ENCODE data around the gene BTLA.
"Not testable (repeated sequence)": the region's sequence is repeated elsewhere in the genome, so short reads cannot be mapped to it uniquely, and the experiment has no call there.

Gene BTLA, protein sequence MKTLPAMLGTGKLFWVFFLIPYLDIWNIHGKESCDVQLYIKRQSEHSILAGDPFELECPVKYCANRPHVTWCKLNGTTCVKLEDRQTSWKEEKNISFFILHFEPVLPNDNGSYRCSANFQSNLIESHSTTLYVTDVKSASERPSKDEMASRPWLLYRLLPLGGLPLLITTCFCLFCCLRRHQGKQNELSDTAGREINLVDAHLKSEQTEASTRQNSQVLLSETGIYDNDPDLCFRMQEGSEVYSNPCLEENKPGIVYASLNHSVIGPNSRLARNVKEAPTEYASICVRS

DNA sequence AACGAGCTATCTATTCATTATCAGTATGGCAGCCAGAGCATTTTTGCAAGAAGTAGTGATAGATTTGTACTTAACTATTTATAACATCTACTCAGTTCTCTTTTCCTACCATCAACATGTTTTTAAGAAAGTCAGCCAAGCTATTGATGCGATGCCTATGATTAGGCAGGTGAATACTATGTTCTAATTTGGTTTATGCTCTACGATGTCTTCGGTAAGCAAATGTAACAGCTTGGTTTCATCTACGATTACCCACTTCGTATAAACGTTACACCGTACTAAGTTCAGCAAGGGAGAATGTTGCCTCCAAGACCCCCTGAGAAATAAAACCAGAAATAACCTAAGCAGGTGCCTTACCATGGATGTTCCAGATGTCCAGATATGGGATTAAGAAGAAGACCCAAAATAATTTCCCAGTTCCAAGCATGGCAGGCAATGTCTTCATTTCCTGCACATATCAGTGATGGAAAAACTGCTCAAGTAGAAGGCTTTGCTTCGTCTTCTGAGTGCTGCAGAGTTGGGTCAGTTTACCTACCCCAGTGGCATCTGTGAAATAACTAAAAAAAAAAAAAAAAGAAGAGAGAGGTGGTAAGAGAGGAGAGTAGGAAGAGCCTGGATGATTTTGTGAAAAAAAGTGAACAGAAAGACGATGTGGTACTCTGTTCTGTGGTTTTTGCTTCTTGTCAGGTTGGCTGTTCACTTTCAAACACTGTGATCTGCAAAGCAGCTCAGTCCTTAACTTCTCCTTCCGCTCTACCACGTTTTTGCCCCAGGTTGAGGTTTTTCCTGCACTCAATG, at the start of gene BTLA:
Gene BTLA (minus strand): TSS at position 559 of the 798 bp plus-strand sequence. CDS start 114 bp downstream, at position 445.
- no peak for FAIRE-seq

DNA sequence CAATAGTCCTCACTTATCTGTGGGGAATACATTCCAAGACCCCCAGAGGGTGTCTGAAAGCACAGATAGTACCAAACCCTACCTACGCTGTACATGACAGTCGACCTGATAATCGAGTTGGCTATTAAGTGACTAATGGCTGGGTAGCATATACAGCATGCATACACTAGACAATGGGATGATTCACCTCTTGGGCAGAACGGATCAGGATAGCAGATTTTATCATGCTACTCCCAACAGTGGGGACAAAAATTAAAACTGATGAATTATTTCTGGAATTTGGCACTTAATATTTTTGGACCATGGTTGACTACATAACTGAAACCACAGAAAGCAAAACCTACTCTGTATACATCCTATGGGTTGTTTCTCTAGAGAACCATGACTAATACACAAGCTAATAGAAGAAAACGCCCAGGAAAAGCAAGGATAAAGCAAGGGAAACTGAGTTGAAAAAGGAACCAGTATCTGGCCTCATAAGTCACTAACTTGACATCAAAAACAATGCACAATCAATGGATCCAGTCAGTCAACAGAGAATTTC, 47.0 kb upstream of the BTLA start:
- FAIRE-seq, result no peak

DNA sequence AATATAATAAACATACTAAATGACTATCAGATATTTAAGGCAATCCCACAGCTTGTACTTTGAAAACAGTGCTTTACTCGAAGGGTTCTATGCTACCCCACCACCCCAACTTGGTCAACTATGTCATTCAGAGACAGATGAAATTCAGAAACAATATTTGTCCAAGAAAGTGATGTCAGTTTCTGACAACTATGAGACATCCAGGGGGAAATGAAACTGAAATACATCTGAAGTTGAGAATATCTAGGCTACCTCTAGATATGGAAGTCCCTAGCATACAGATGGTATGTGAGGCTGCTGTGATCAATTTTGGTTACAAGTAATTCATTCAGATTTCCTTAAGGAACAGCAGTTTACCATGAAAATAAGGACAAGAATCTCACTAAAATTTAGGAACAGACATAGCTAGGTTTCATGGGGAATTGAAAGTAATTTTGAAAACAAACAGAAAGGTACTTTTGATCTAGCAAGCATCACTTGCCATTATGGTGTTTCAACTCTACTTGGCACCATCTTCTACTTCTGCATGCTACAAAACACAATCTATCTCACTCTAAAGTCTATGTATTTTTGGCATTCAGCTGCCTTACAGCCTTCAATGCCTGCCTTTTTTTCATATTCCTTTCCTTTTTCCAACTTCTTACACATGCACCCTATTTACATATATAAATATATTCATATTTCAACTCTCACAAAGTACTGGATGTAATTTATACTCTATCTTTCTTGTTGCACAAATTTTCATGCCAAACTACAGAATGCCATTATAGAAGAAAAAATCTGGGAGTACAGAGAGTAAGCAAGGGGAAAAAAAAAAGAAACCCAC, 40.8 kb upstream of the BTLA start:
- FAIRE-seq, result no peak

DNA sequence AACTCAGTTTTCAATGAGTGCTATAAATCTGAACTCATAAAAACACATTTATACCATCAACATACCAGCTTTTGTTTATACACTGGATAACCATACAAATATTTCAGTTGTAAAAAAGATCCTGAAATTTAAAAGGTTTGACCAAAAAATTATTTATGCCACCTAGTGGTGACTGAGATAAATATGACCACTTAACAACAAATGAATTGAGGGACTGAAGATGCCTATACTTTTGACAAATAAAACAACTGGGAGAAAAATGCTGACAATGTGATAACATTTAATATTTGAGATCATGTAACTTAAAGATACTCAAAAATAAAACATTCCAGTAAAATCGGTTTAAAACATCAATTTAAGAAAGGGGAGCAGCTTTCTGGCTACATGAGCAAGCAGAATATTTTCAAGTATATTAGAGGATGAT, 32.1 kb upstream of the BTLA start:
- peak; percentile 72 for FAIRE-seq

DNA sequence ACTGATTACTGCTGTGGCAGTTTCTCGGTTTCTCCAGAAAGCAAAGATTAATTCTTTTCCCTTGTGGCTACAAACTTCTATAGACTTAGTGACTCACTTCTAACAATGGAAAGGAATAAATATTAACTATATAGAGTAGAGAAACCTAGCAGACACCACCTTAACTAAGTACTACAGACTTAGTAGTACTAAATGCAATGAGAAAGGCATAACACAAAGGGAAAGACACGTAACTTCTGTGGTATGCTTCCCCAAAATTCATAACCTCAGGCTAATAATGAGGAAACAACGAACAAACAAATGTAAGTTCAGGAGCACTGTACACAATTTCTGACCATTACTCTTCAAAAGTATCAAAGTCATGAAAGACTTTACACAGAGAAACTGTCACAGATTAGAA, 31.3 kb upstream of the BTLA start:
- no peak for FAIRE-seq

DNA sequence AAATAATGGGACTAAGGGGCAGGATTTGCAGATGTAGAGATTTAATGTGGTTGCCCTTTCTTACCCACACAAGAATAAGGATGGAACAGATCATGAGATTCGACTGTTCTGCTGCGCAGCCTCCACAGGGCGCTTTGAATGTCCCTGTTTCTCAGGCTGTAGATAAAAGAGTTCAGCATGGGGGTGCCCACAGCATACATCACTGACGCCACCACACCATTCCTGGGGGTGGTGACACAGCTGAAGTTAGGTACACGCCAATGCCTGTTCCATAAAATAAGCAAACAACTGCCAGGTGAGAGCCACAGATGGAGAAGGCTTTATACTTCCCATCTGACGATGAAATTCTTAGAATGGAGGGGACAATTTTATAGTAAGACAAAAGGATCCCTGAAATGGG, 24.9 kb upstream of the BTLA start:
- not testable (repeated sequence) for FAIRE-seq

DNA sequence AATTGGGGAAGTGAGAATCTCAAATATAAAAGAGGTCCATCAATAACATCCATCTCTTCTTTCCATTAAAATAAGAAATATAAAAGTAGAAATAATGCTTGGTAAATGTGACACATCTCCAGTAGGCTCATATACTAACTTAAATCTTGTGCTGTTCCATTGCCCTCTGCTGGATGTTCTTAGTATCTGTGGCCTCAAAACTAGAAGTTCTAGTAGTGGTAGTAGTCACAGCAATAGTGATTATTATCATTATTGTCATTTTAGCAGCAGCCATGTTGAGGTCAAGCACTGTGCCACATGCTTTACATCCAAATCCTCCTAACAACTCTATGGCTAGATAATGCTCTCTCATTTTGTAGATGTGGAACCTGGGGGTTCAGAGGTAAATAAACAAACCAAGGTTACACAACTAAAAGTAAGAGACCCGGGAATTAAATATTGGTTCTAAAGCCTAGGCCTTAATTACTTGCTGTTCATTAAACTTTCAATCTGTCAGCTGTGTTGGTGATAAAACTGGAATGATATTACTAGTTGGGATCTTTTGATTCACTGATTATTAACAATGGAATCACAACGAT, 20.2 kb upstream of the BTLA start:
- peak; percentile 62 for FAIRE-seq

DNA sequence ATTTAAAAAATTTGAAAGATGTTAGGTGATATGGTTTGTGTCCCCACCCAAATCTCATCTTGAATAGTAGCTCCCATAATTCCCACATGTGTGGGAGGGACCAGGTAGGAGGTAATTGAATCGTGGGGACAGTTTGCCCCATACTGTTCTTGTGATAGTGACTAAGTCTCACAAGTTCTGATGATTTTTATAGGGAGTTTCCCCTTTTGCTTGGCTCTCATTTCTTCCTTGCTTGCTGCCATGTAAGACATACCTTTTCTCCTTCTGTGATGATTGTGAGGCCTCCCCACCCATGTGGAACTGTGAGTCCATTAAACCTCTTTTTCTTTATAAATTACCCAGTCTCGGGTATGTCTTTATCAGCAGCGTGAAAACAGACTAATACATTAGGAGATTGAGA, 19.7 kb upstream of the BTLA start:
- FAIRE-seq, result not testable (repeated sequence)

DNA sequence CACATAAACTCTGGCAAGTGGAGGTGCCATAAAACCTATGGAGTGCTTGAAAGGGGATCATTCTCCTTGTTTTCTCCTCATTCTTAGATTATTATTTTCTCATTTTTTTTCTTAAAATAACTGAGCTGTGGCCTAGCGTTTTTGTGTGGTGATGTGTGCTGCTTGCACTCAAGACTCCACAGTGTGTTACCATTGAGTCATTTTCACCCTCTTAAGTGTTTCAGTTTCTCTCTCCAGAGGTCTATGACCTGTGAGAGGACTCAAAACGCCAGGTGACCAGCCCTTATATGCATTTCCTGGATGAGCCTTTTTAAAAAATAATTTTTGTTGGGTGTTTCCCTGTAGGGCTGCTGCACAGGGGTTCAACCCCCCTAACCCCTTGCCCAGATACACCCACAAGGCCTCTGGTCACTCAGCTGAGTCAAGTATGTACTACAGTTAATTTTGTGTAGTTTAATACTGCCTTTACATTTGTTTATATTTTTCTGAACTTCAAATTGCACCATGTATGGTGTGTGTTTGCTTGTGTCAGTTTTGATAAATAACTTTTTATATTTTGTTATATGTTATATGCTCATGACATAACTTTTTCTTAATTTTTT, 15.4 kb upstream of the BTLA start:
- no peak for FAIRE-seq

DNA sequence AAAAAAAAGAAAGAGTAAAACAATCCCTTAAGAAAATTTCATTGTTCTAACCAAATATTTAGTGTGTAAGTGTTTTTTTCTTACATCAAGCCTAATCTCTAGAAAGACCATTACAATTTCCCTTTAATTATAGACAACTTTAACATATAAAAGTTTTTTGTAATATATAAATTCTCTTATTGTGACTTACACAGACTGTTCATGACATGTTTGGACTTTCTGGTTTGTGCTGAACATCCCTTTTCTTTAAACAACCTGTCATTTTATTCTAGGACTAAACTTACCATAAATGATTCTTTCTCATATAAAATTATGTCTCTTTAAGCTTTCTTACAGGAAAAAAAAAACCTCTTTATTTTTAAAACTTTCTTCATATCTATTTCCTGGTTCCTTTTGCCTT, 13.0 kb upstream of the BTLA start:
- peak; percentile 52 for FAIRE-seq

DNA sequence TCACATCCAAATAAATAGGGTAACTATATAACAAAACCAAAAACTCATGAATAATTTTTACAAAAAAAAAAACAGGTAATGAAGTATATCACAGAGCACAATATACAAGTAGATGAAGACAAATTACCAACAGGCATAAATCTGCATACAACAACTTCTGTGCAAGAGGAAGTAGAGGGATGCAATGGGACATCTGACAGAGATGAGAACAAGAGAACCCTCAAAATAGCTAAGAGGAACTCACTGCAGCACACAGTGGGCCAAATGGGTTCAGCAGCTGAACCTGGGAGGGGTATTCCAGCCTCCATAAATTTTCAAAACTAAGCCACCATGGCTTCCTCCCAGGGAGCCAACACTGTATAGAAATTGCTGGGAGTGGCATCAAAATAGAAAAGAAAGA, 9.6 kb upstream of the BTLA start:
- no peak for FAIRE-seq

DNA sequence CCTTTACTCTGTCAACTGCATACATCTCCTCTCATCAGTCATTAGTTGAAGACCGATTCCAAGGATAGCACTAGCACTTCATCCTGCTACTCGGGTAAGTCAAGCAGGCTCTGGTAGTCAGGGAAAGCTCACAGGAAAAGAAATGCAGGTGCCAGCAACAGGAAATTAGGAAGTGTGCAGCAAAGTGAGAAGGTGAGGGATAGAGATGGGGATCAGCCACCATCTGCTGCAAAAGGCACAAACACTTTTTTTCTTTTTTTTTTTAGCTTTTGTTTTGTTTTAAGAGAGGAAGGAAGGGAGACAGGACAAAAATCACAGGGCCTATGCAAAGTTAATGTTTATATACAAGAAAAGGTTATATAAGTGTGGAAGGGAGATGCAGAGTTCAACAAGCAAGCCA, 9.0 kb upstream of the BTLA start:
- no peak for FAIRE-seq

DNA sequence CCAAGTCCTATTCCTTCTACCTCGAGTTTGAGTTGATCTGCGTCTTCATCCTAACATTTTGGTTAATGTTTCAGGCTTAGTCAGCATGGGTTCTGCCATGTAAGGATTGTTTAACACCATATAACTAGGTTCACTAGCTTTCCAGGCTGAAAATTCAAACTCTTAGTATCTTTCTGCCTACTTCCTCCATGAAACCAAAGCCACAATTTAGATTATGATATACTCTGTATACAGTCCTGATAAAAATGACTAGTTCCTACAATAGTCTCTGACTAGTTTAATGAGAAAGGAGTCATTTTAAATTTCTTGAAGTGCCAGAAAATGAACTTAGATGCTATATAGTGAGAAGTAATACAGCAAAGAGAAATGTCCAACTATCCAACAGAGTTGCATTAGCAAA, 6.6 kb upstream of the BTLA start:
- no peak for FAIRE-seq

DNA sequence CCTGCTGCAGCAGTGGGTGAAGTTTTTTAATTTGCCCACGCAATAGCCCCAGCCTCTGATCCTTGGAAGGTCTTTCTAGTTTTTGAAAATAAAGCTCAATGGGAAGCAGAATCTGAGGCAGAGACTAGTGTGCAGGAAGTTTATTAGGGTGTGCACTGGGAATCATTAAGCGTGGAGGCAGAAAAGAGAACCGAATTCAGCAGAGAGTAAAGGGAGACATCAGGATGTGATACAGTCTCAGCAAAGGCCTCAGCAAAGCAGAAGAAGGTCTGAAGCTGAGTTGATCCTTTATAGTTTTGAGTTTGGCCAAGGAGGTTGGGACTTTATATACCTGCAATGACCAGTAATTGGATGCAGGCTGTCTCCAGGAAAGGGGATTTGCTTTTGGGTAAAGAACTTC, 4.9 kb upstream of the BTLA start:
- FAIRE-seq, result no peak

DNA sequence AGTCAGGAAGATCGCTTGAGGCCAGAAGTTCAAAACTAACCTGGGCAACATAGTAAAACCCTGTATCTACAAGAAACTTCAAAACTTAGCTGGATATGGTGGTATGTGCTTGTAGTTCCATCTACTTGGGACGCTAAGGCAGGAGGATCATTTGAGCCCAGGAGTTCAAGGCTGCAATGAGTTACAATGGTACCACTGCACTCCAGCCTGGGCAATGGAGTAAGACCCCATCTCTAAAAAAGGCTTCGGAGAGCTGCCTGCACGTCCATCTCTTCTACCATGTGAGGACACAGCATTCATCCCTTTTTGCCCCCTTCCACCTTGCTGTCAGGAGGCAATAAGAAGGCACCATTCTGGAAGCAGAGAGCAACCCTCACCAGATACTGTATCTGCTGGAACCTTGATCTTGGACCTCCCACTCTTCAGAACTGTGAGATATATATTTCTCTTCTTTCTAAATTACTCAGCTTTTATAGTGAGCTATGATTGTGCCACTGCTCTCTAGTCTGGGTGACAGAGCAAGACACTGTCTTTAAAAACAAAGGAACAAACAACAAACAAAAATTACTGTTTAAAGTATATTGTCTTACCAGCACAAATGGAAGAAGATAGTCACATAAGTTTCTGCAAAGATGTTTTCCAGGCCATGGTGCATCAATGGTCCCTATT, 4.2 kb upstream of the BTLA start:
- no peak for FAIRE-seq

DNA sequence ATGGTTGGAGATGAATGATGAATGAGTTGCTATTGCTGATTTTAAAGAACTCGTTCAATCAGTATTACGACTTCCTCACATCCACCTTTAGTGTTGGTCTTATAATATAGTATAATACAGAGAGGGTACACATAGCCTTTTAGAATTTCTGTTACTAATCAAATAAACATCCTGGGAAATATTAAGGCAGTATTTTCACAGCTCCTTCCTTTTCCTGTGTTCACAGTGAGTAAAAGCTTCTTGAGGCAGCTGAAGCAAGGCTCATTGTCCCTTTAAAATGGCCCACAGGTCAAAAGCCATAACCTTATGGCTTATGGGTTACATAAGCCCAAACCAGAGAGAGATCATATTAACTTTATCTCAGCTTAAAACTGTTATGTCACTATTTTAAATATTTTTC, 1.3 kb upstream of the BTLA start:
- FAIRE-seq, result no peak

DNA sequence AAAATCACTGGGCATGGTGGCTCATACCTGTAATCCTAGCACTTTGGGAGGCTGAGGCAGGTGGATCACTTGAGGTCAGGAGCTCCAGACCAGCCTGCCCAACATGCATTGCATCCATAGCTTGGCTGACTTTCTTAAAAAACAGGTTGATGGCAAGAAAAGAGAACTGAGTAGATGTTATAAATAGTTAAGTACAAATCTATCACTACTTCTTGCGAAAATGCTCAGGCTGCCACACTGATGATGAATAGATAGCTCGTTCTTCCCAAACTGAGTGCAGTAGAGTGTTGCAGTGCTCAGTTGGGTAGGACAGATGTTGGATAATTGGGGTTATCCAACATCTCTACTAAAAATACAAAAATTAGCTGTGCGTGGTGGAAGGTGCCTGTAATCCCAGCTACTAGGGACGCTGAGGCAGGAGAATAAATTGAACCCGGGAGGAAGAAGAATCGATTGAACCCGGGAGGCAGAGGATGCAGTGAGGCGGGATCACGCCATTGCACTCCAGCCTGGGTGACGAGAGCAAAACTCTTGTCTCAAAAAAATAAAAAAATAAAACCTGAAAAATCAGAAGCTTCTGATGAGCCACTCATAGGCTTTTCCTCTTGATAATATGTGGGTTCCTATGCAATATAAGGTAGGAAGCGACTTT, 1.2 kb downstream of the BTLA start:
- no peak for FAIRE-seq

DNA sequence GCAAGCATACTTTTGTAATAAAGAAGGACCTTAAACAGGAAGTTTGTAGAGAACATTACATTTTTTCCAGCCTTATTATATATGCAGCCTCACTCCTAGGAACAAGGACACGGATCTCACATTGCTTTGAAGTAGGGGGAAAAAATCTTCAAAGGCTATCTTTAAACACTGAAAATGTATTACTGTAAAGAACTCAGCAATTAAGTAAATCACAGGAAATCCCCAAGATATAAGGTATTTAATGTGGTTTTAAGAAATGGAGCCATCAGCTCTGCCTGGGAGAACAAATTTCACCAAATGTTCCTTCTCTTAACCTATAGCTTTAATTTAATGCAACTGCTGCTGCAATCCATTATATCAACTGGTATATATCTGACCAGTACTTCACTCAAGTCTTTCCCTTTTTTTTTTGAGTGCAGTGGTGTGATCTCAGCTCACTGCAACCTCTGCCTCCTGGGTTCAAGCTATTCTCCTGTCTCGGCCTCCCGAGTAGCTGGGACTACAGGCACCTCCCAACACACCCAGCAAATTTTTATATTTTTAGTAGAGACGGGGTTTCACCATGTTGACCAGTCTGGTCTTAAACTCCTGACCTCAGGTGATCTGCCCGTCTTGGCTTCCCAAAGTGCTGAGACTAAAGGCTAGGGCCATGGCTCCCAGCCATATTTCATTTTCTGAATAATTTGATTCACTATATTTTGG, 2.8 kb downstream of the BTLA start:
- FAIRE-seq, result no peak

DNA sequence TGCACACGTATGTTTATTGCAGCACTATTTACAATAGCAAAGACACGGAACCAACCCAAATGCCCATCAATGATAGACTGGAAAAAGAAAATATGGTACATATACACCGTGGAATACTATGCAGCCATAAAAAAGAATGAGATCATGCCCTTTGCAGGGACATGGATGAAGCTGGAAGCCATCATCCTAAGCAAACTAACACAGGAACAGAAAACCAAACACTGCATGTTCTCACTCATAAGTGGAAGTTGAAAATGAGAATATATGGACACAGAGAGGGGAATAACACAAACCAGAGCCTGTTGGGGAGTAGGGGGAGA, 4.9 kb downstream of the BTLA start:
- not testable (repeated sequence) for FAIRE-seq

DNA sequence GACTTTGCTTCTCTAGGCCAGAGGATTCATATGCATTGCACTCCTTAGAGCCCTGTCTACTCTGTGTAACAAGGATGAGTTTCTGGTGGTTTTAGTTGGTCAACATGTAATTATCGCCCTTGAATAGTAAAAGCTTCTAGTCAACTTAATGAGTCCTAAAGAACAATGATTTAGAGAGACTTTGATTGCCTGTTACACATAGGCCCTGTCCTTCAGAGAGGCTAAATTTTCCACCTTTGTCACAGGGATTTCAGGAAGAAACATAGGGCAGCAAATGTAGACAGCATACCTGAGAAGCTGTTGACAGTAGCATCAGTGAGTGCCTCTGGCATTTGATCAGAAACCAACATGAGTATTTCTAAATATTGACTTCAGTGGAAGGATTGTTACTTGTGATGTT, 7.1 kb downstream of the BTLA start:
- FAIRE-seq, result no peak

DNA sequence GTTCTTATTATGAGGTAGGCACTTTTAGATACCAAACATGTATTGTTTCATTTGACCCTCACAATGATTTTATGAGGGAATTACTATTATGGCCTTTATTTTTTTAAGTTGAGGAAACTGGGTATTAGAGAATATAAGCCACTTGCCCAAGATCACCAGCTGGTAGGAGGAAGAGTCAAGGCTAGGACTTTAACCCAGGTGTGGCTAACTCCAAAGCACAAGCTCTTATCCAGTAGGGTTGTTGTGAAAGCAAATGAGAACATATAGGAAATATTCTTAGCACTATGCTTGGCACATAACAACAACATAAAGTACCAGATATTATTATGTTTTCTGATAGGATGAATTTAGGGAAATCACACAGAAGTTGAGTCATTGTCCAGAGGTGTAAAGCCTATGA, 7.9 kb downstream of the BTLA start:
- FAIRE-seq, result no peak

Measured in TTC549 (cell line).